HUDEP-2 (cell line): ENCODE results near the gene NAT10.
A peak's percentile ranks its signal among the peaks of the same experiment; 100 is the strongest.

Experiments used
- DNase-seq, 76 experiments: peaks; one replicate each; lab custom pipeline; 2025; ENCODE audit not compliant: unreplicated experiment in 76 of 76; lab: John Stamatoyannopoulos, UW

The NAT10 gene

DNA sequence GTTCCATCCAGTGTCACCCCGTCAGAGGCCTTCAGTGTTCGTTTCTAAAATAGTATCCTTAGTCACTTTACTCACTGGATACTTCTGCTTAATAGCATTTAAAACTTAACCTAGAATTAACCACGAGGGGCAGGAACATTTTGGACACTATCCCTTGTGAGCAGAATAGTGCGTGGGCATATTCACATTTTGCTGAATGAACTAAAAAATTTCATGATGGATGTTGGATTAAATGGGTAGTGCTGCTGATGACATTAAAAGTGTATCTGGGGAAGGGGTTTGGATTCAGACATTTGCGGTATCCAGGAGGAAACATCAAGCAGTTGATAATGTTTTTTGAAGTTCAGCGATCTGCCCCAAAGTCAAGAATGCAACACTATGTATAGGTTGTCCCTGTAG is 750 bp upstream of the NAT10 start:
- peak in 3 of 76 experiments; percentile 23 to 39 (median 39) for DNase-seq

DNA sequence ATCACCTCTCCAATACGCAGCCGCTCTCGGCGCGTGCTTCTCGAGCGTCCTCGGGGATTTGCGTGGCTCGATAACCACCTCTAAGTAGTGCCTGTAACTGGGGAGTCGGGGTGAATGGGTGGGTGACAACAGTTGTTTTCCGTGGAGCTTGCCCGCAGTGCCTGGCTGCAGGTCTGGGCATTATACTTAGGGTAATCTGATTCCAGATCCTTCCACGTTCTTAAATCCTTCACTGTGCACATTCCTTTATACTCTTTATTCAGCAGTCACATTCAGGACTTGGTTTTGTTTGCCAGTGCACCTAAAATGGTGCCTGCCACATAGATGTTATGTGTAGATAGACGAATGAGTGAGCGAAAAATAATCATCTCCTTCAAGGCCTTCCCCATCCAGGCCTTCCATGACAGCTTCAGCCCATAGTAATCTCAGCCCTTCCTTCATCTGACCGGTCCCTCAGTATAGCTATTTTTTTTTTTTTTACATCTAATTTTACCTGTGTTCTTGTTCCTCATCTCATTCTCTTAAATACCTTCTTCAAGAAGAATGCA is 602 bp downstream of the NAT10 start:
- DNase-seq = peak in 29 of 76 experiments; percentile 3 to 62 (median 40)

- DNase-seq = no peak
These were observed 6.4 kb downstream of the NAT10 start for GRCh38 chr11:34111722-34112270.

DNA sequence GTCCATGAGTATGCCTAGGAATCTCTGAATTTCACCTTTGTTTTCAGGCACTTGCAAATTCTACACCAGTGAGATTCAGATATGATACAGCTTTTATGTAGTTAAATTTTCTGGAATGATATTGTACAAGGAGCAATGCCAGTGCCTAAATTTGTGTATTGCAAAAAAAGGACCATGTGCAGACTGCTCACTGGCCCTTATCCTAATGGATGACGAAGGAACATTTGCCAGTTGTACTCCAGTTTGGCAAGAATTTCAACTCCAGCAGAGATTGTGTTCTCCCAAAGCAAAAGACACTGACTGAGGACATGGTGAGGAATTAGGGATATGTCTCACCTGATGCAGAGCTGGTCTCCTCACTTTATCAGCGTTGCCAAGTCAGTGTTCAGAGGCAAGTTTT is 8.6 kb downstream of the NAT10 start:
- DNase-seq = no peak

- DNase-seq = no peak
These were observed 9.0 kb downstream of the NAT10 start for GRCh38 chr11:34114471-34114870.

GRCh38 chr11:34120651-34121050 is 15.2 kb downstream of the NAT10 start:
- peak in 5 of 76 experiments; percentile 8 to 26 (median 9) for DNase-seq

GRCh38 chr11:34124885-34125668 is 19.6 kb downstream of the NAT10 start:
- DNase-seq = no peak

DNA sequence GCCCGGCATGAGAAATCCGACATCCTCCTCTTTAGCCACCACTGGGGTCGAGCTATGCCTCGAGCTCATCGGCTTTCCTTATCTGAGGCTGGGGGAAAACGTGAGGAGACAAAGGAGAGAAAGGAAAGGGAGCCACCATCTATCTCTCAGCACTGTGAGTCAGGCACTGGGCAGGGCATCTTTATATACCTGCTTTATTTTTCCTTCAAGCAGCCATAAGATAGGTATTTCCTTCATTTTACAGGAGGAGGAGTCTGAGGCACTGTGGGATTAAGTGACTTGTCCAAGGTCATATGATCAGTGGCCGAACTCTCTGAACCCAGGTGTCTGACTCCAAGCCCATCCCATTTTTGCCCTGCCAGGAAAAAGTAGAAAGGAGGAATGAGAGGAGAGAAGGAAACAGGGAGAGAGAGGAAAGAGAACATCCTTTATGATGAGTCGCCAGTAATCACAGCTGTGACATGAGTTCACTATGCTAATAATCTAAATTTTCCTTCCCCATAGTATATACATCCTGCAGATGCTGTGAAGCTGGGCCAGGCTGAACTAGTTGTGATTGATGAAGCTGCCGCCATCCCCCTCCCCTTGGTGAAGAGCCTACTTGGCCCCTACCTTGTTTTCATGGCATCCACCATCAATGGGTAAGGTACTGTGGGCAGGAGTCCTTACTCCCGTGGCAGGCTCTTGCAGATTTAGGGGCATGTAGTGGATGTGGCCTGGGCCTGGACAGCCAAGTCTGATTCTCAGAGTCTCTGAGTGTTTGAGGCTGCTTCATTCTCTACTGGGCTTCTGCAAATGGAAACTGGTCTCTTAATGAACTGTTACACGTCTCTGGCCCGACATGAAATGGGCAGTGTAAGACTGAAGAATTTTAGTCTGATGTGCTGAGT is 21.8 kb downstream of the NAT10 start:
- no peak for DNase-seq

DNA sequence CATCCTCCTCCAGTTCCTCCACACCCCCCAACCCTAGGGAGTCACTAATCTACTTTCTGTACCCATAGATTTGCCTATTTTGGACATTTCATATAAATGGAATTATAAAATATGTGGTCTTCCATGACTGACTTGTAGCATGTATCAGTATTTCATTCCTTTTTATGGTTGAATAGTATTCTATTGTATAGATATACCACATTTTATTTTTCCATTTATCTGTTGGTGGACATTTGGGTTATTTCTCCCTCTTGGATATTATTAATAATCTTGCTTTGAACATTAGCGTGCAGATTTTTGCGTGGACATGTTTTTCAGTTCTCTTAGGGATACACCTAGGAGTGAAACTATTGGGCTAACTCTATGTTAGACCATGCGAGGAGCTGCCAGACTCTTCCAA is 23.4 kb downstream of the NAT10 start:
- DNase-seq = no peak

DNA sequence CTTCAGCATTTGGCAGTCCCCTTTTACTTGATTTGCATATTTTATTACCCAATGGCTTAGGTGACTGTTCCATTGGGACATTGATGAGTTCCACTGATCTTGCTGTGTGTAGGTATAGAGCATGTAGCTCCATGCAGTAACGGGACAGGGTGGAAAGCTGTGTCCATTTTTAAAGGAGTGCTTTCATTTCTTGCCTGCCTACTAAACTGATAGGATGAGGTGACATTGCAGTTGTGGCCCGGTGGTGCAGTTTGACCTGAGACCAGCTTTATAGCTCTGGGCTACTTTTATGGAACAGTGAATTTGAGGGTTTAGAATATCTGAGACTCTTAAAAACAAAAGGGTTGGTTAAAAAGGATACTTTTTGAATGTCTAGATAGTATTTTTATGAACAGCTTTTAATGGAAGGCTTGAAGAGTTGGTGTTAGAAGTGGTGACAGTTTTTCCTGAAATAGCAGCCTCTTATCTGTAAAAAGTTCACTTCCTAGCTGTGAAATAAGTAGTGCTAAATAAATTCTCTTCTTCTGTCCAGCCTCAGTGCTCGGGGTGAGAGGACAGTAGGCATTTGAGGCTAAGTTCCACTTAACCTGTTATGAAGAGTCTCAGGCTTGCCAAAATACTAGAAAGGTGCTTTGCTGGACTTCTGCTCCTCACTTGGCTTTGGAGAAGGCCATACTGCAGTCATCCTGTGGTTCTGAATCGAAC is 27.0 kb downstream of the NAT10 start:
- DNase-seq = no peak

GRCh38 chr11:34134765-34135164 is 29.3 kb downstream of the NAT10 start:
- no peak for DNase-seq

- DNase-seq = no peak
These were observed 30.0 kb downstream of the NAT10 start for GRCh38 chr11:34135439-34135838.

- no peak for DNase-seq
These were observed 31.0 kb downstream of the NAT10 start for GRCh38 chr11:34136420-34136819.

DNA sequence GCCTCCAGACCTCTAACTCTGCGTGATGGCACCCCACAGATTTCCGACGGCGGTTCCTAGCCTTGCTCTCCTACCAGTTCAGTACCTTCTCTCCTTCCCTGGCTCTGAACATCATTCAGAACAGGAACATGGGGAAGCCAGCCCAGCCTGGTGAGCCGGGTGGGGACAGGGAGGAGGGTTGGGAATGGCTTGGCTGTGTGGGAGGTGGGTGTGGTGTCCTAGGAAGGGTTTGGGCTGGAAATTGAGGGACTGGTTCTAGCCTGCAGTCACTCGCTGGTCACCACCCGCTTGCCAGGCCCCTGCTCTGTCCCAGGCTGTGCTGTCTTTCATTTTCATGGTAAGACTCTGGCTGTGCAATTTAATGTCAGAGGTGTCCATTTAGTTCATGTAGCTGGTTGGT is 33.9 kb downstream of the NAT10 start:
- no peak for DNase-seq

DNA sequence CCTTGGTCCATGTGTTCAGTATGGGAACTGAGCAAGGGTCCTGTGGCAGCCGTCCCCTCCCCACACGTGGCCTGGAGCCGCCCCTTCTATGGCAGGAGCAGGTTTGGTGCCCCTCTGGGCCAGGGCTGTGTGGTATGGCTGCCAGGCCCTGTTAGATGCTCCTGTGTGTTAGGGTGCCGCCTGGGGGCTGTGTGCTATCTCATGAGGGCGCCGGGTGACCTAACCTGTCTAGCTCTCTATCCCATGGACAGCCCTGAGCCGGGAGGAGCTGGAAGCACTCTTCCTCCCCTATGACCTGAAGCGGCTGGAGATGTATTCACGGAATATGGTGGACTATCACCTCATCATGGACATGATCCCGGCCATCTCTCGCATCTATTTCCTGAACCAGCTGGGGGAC is 34.7 kb downstream of the NAT10 start:
- no peak for DNase-seq

DNA sequence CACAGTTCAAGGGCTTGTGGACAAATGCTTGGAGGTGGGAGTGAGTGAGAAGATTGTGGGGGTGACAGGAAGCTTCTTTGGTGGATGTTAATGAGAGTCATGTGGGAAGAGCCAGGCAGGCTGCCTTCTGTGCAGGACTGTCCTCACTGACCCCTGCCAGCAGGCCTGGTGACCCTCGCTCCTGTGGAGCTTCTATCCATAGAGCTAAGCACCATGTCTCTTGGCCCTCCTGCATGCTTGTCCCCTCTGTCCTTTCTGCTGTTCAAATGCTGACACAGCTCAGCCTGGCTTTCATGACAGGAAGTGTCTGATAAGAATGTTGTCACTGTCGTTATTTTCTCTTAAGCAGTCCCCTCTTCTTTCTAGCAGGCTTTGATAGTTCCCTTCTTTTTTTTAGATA is 37.6 kb downstream of the NAT10 start:
- no peak for DNase-seq

DNA sequence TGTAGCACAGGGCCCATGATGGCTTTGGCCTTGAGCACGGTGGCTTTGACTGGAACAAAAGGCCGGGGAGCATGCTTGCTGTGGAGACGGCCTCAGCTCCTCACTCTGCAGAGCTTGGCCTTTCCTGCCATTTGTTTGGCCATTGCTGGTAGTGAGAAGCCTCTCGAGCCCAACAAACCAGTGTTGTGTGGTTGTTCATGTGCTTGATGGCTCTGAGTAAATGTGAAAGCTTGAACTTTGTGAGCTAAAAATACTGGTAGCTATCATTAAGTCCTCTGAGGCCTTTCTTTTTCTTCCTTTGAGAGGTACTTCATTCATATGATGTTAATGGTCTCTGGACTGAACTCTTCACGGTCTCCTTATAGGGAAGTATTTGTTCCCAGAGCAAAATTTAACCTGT is 39.6 kb downstream of the NAT10 start:
- DNase-seq = no peak

GRCh38 chr11:34145847-34146381 is 40.5 kb downstream of the NAT10 start:
- no peak for DNase-seq

DNA sequence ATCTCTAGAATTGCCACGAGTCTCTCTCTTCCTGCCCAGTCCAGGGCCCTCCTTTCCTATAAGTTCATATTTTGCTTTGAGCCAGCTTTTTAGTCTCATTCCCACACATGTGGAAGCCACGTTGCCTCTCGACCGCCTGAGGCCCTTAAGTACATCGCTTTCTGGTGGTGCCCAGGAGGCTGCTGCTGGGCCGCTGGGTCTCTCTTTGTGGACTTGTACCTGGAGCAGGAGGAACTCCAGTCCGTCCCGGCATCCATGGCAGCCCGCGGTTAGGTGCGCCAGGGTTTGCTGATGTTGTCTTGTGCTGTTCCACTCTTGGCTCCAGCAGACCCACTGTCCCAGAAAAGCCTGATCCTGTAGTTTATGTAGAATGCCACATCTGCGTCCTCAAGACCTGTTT is 41.0 kb downstream of the NAT10 start:
- DNase-seq = no peak

GRCh38 chr11:34146866-34147265 is 41.4 kb downstream of the NAT10 start:
- DNase-seq = no peak
